GM12878 (cell line): ENCODE measurements around the gene LRRC27.

Experiments used
- BRCA1 ChIP-seq: IDR thresholded peaks from 2 replicates; pipeline ENCODE4 v1.6.1; 2011; ENCODE audit warnings: low read depth, low read length, improper control_type of control experiment
- CBX3 ChIP-seq: fragments of 200-600 bp; sonication (generic); IDR thresholded peaks from 2 replicates; pipeline ENCODE4 v1.6.1; 2016; ENCODE audit warnings: low read depth, borderline replicate concordance
- CEBPB ChIP-seq, 2 experiments: fragments of 150-350 bp in 1 of 2; IDR thresholded peaks; 2 replicates each; pipeline ENCODE4 v1.6.1; 2012 to 2014; ENCODE audit warnings: low read depth in 2 of 2, low read length in 2 of 2, borderline replicate concordance in 1 of 2, inconsistent platforms in 1 of 2
- KAT2A ChIP-seq: conservative IDR thresholded peaks from 2 replicates; pipeline ENCODE4 v1.6.1; 2011; ENCODE audit warnings: low read depth, low read length; ENCODE audit not compliant: control insufficient read depth
- POLR2A ChIP-seq: IDR thresholded peaks from 2 replicates; pipeline ENCODE4 v1.6.1; 2011; ENCODE audit warnings: low read depth, mild to moderate bottlenecking, low read length
- RCOR1 ChIP-seq: conservative IDR thresholded peaks from 2 replicates; pipeline ENCODE4 v1.6.1; 2012; ENCODE audit warnings: low read depth, low read length, improper control_type of control experiment
- RFX5 ChIP-seq: IDR thresholded peaks from 2 replicates; pipeline ENCODE4 v1.6.1; 2011; ENCODE audit warnings: low read depth, low read length, improper control_type of control experiment
- SUZ12 ChIP-seq: fragments of 200-600 bp; sonication (generic); IDR thresholded peaks from one replicate; pipeline ENCODE4 v1.6.1; 2018; ENCODE audit warnings: antibody characterized with exemption, mild to moderate bottlenecking; ENCODE audit not compliant: unreplicated experiment
- TAF1 ChIP-seq: IDR thresholded peaks from 2 replicates; pipeline ENCODE4 v1.6.1; 2011; ENCODE audit warnings: mild to moderate bottlenecking, low read depth, low read length, borderline replicate concordance
- ZNF24 ChIP-seq: fragments of 450-650 bp; IDR thresholded peaks from 2 replicates; pipeline ENCODE4 v1.6.1; 2017; ENCODE audit warnings: antibody characterized with exemption, mild to moderate bottlenecking
- ZNF384 ChIP-seq: IDR thresholded peaks from 2 replicates; pipeline ENCODE4 v1.6.1; 2012; ENCODE audit warnings: low read depth, mild to moderate bottlenecking, low read length, improper control_type of control experiment, borderline replicate concordance
- ZSCAN29 ChIP-seq: fragments of 450-650 bp; IDR thresholded peaks from 2 replicates; pipeline ENCODE4 v1.6.1; 2017; ENCODE audit warnings: mild to moderate bottlenecking, moderate library complexity
- TF ChIP-seq, protein P1 (sequence below), 3 experiments: IDR thresholded peaks in 2 of 3; conservative IDR thresholded peaks in 1 of 3; 2 replicates each; pipeline ENCODE4 v1.5.1; 2011; ENCODE audit warnings: low read depth in 3 of 3, low read length in 3 of 3, mild to moderate bottlenecking in 3 of 3, control low read depth in 2 of 3, moderate library complexity in 2 of 3, inconsistent platforms in 1 of 3, mixed read lengths in 1 of 3; ENCODE audit not compliant: control insufficient read depth in 2 of 3, insufficient read depth in 1 of 3; ENCODE audit errors: extremely low read depth in 1 of 3

GRCh38 chr10:132335189-132336063 lies 3.4 kb downstream of the LRRC27 start:
- TF ChIP-seq CBX3 (no peak), ZNF24 (no peak), ZNF384 (no peak), RFX5 (peak; percentile 15; the same call in 1 of the 2 replicates), POLR2A (no peak), SUZ12 (no peak), TAF1 (no peak), ZSCAN29 (no peak), KAT2A (no peak), RCOR1 (no peak), CEBPB (IDR thresholded peaks at IDR 0.05; ENCODE audit: borderline replicate concordance in 1 of 2, low read depth in 2 of 2, low read length in 2 of 2) (no peak), BRCA1 (no peak)
- TF ChIP-seq, protein P1, sequence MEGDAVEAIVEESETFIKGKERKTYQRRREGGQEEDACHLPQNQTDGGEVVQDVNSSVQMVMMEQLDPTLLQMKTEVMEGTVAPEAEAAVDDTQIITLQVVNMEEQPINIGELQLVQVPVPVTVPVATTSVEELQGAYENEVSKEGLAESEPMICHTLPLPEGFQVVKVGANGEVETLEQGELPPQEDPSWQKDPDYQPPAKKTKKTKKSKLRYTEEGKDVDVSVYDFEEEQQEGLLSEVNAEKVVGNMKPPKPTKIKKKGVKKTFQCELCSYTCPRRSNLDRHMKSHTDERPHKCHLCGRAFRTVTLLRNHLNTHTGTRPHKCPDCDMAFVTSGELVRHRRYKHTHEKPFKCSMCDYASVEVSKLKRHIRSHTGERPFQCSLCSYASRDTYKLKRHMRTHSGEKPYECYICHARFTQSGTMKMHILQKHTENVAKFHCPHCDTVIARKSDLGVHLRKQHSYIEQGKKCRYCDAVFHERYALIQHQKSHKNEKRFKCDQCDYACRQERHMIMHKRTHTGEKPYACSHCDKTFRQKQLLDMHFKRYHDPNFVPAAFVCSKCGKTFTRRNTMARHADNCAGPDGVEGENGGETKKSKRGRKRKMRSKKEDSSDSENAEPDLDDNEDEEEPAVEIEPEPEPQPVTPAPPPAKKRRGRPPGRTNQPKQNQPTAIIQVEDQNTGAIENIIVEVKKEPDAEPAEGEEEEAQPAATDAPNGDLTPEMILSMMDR (IDR thresholded peaks at IDR 0.05 in 2 of 3, conservative IDR thresholded peaks at IDR 0.05 in 1 of 3; ENCODE audit: control insufficient read depth in 2 of 3, extremely low read depth in 1 of 3, insufficient read depth in 1 of 3, low read depth in 3 of 3, low read length in 3 of 3): no peak
